Endothelial cell of umbilical vein (primary cell): Measurements from ENCODE around the gene MATN4. TPM values are rescaled to one million over a fixed set of nuclear protein-coding genes. Genes with fewer than 3 reads are reported as not detected.

Experiments
- BruUV-seq: library from RNA; stranded (reverse); fragments of 400-500 nt; replicated peaks from 2 replicates; lab custom pipeline; 2021; lab: Mats Ljungman, UMichigan
- CTCF ChIA-PET: fragments of 300-600, 350-600 bp; sonication (Branson Sonifier 250); formaldehyde crosslinking; loops from one replicate; lab custom pipeline; 2021; ENCODE audit warnings: antibody characterized with exemption, inconsistent platforms; lab: Charles Lee
- POLR2A ChIA-PET: fragments of 300-600, 350-600 bp; sonication (Branson Sonifier 250); formaldehyde crosslinking; loops from one replicate; lab custom pipeline; 2021; ENCODE audit warnings: antibody characterized with exemption, inconsistent platforms; lab: Charles Lee
- DNase-seq: peaks from one replicate; pipeline ENCODE4 v3.0.0-alpha.2; 2011; ENCODE audit warnings: low read depth, low spot score
- FAIRE-seq: peaks from 2 replicates; lab custom pipeline; 2011; peaks lifted over from hg19 to GRCh38; lab: Jason Lieb, UNC
- H2AFZ ChIP-seq: 2 replicates; pipeline ENCODE4 v1.6.0; 2012; ENCODE audit warnings: low read depth, low read length, control low read depth, inconsistent platforms
- H3K27ac ChIP-seq: 2 replicates; pipeline ENCODE4 v1.5.1; 2011; ENCODE audit warnings: low read depth, mild to moderate bottlenecking, control low read depth, low read length, moderate library complexity; ENCODE audit not compliant: insufficient read depth
- H3K27me3 ChIP-seq, 2 experiments: 2 replicates each; pipeline versions ENCODE4 v1.6.0 to v1.6.1; 2011; ENCODE audit warnings: low read length in 2 of 2, mixed read lengths in 1 of 2; ENCODE audit not compliant: control insufficient read depth in 2 of 2, insufficient read depth in 2 of 2
- H3K36me3 ChIP-seq, 2 experiments: 2 replicates in 1 of 2; 3 replicates in 1 of 2; pipeline ENCODE4 v1.5.1; 2011; ENCODE audit warnings: low read length in 2 of 2, mild to moderate bottlenecking in 1 of 2, moderate library complexity in 1 of 2; ENCODE audit not compliant: control insufficient read depth in 2 of 2, insufficient read depth in 2 of 2; ENCODE audit errors: extremely low read depth in 1 of 2
- H3K4me1 ChIP-seq: 3 replicates; pipeline ENCODE4 v1.5.1; 2011; ENCODE audit warnings: mild to moderate bottlenecking, low read length; ENCODE audit not compliant: control insufficient read depth, insufficient read depth; ENCODE audit errors: extremely low read depth
- H3K4me2 ChIP-seq: 2 replicates; pipeline ENCODE4 v1.6.1; 2011; ENCODE audit warnings: low read length, control low read depth, mixed read lengths; ENCODE audit not compliant: insufficient read depth
- H3K4me3 ChIP-seq, 3 experiments: fragments of 200-600 bp in 1 of 3; sonication (generic), shearing (Covaris generic) in 1 of 3; replicated peaks in 1 of 3; 2 replicates each; pipeline ENCODE4 v1.5.1; 2011 to 2016; ENCODE audit warnings: control low read depth in 3 of 3, low read length in 3 of 3, mild to moderate bottlenecking in 2 of 3, inconsistent platforms in 1 of 3, low read depth in 1 of 3, moderate library complexity in 1 of 3; ENCODE audit not compliant: insufficient read depth in 1 of 3
- H3K79me2 ChIP-seq: 2 replicates; pipeline ENCODE4 v1.6.0; 2012; ENCODE audit warnings: low read length, inconsistent platforms; ENCODE audit not compliant: control insufficient read depth, insufficient read depth
- H3K9ac ChIP-seq: replicated peaks from 2 replicates; pipeline ENCODE3; 2011; ENCODE audit warnings: low read length, control low read depth; ENCODE audit not compliant: insufficient read depth; ENCODE audit errors: extremely low read depth
- H3K9me1 ChIP-seq: replicated peaks from 3 replicates; pipeline ENCODE4 v1.6.0; 2011; ENCODE audit warnings: mild to moderate bottlenecking, low read length; ENCODE audit not compliant: control insufficient read depth, insufficient read depth; ENCODE audit errors: extremely low read depth
- H3K9me3 ChIP-seq: replicated peaks from 2 replicates; pipeline ENCODE4 v1.5.1; 2012; ENCODE audit warnings: low read length, inconsistent platforms; ENCODE audit not compliant: control insufficient read depth, insufficient read depth
- H4K20me1 ChIP-seq: replicated peaks from 2 replicates; pipeline ENCODE3; 2011; ENCODE audit warnings: mild to moderate bottlenecking, low read length; ENCODE audit not compliant: control insufficient read depth, insufficient read depth; ENCODE audit errors: extremely low read depth
- CTCF ChIP-seq, 2 donors: IDR thresholded peaks; 1 replicate in 1 of 2; 2 replicates in 1 of 2; pipeline ENCODE4 v1.5.1; 2011; ENCODE audit warnings: low read length in 2 of 2, mild to moderate bottlenecking in 2 of 2, moderate library complexity in 2 of 2, control low read depth in 1 of 2, inconsistent platforms in 1 of 2, low read depth in 1 of 2; ENCODE audit not compliant: insufficient read depth in 1 of 2; ENCODE audit errors: extremely low read depth in 1 of 2
- EZH2 ChIP-seq: IDR thresholded peaks from 2 replicates; pipeline ENCODE4 v1.6.1; 2012; ENCODE audit warnings: borderline replicate concordance, low read depth, mild to moderate bottlenecking, moderate library complexity, low read length, inconsistent platforms; ENCODE audit not compliant: severe bottlenecking
- FOS ChIP-seq: IDR thresholded peaks from 2 replicates; pipeline ENCODE4 v1.6.1; 2011; ENCODE audit warnings: mild to moderate bottlenecking, low read length, moderate library complexity, borderline replicate concordance; ENCODE audit not compliant: insufficient read depth
- GATA2 ChIP-seq: IDR thresholded peaks from 2 replicates; pipeline ENCODE4 v1.7.0; 2011; ENCODE audit warnings: low read depth, mild to moderate bottlenecking, moderate library complexity, mixed read lengths, low read length; ENCODE audit not compliant: insufficient read length, insufficient read depth
- JUN ChIP-seq: IDR thresholded peaks from 2 replicates; pipeline ENCODE4 v1.6.1; 2011; ENCODE audit warnings: borderline replicate concordance, low read depth; ENCODE audit not compliant: insufficient read length, insufficient read depth
- MAX ChIP-seq: IDR thresholded peaks from 2 replicates; pipeline ENCODE4 v1.6.1; 2011; ENCODE audit not compliant: insufficient read depth, insufficient read length
- MYC ChIP-seq: IDR thresholded peaks from one replicate; pipeline ENCODE4 v1.6.1; 2011; ENCODE audit warnings: mild to moderate bottlenecking, low read depth, low read length
- POLR2A ChIP-seq: IDR thresholded peaks from 2 replicates; pipeline ENCODE4 v1.6.1; 2012; ENCODE audit warnings: low read depth, mild to moderate bottlenecking, control low read depth, low read length
- POLR2AphosphoS5 ChIP-seq: IDR thresholded peaks from 2 replicates; pipeline ENCODE4 v1.6.1; 2012; ENCODE audit warnings: low read depth, mild to moderate bottlenecking, control low read depth, low read length, moderate library complexity; ENCODE audit not compliant: insufficient read depth
- dilution Hi-C: fragments of 300-500 bp; cut with MboI; formaldehyde crosslinking; loops from one replicate; pipeline ENCODE4 v1.15.0; 2019; ENCODE audit warnings: low sequenced_read_pairs; ENCODE audit not compliant: extremely low pct_ligation_motif_present
- intact Hi-C: fragments of 100-400 bp; cut with micrococcal nuclease; formaldehyde crosslinking; loops from one replicate; pipeline ENCODE4 v1.10.0; 2022
- polyA plus RNA-seq, 4 experiments: library from polyadenylated mRNA; depleted of rRNA in 3 of 4; stranded (reverse) in 3 of 4; unstranded in 1 of 4; fragments of >200 nt; gene quantifications; 2 replicates each; pipeline versions ENCODE4 v1.2.1 to v1.2.3, GENCODE V29; 2011 to 2012; ENCODE audit warnings: missing spikeins in 1 of 4
- total RNA-seq: library from RNA; stranded (reverse); gene quantifications from 2 replicates; pipeline ENCODE4 v1.2.3, GENCODE V29; 2021

Gene MATN4
- total and polyA plus RNA-seq, 2 donors (not counting 3 experiments of a cell fraction or from before 2014, with no cell fraction given) = 0.10 TPM; not detected in 1

- BruUV-seq = no TSS peak
- TF ChIP-seq POLR2AphosphoS5 = no peak
- no peak for TF ChIP-seq MAX
- no peak for TF ChIP-seq GATA2
- no peak for TF ChIP-seq CTCF (IDR thresholded peaks at IDR 0.05; ENCODE audit: extremely low read depth in 1 of 2, insufficient read depth in 1 of 2, low read depth in 1 of 2, low read length in 2 of 2)
- TF ChIP-seq POLR2A = no peak
- no peak for TF ChIP-seq FOS
- TF ChIP-seq JUN = no peak
- TF ChIP-seq EZH2 = no peak
- no peak for TF ChIP-seq MYC
- no peaks in the 10 kb centered on the region for H3K36me3 ChIP-seq
- no peak overlapping the region for H3K4me2 ChIP-seq
- DNase-seq (no peak), FAIRE-seq (no peak)
- no peak overlapping the region for H2AFZ ChIP-seq
- H3K27me3 ChIP-seq = no peaks in the 10 kb centered on the region
- no peaks in the 10 kb centered on the region for H4K20me1 ChIP-seq
- CTCF ChIA-PET = interaction anchor here (1.3 to 7.1 kb wide), 2 partner anchors 9 to 28 kb away, joined by 3 to 42 read pairs; no protein-coding TSS in a partner anchor
- H3K9me1 ChIP-seq = no peaks in the 10 kb centered on the region
- intact Hi-C loops = no loop called here
- dilution Hi-C loops = no loop called here
- no peaks in the 10 kb centered on the region for H3K9me3 ChIP-seq
- no peak overlapping the region for H3K9ac ChIP-seq
- H3K4me3 ChIP-seq = no peak overlapping the region
- H3K79me2 ChIP-seq = no peaks in the 10 kb centered on the region
- no peak overlapping the region for H3K27ac ChIP-seq
- no peaks in the 10 kb centered on the region for H3K4me1 ChIP-seq
- POLR2A ChIA-PET = no interaction called here
Measured at GRCh38 chr20:45283551-45284057, 24.5 kb downstream of the MATN4 start.
